Brain microvascular endothelial cell (primary cell): ENCODE results near the gene CAPN12.

Experiments
- DNase-seq: peaks from one replicate; pipeline ENCODE4 v3.0.0-alpha.2; 2020
- H3K27ac ChIP-seq: fragments of 250-450 bp; sonication (Bioruptor Pico); 2 replicates; pipeline ENCODE4 v1.5.1; 2020; ENCODE audit warnings: mild to moderate bottlenecking, moderate library complexity
- H3K27me3 ChIP-seq: fragments of 250-450 bp; sonication (Bioruptor Pico); replicated peaks from 2 replicates; pipeline ENCODE4 v1.5.1; 2020; ENCODE audit warnings: mild to moderate bottlenecking
- H3K36me3 ChIP-seq: fragments of 250-450 bp; sonication (Bioruptor Pico); replicated peaks from 2 replicates; pipeline ENCODE4 v1.5.1; 2020; ENCODE audit warnings: mild to moderate bottlenecking
- H3K4me3 ChIP-seq: 2 replicates; pipeline ENCODE4 v1.5.1; 2011; ENCODE audit warnings: low read depth, mild to moderate bottlenecking, control low read depth, low read length, moderate library complexity
- CTCF ChIP-seq: IDR thresholded peaks from 2 replicates; pipeline ENCODE4 v1.5.1; 2011; ENCODE audit warnings: low read depth, mild to moderate bottlenecking, moderate library complexity, low read length, control low read depth, inconsistent platforms; ENCODE audit errors: missing control alignments
- in situ Hi-C: cut with HindIII; loops from 2 replicates; pipeline ENCODE4 v1.10.0; 2017; ENCODE audit warnings: low sequenced_read_pairs, low pct_ligation_motif_present

The CAPN12 gene

DNA sequence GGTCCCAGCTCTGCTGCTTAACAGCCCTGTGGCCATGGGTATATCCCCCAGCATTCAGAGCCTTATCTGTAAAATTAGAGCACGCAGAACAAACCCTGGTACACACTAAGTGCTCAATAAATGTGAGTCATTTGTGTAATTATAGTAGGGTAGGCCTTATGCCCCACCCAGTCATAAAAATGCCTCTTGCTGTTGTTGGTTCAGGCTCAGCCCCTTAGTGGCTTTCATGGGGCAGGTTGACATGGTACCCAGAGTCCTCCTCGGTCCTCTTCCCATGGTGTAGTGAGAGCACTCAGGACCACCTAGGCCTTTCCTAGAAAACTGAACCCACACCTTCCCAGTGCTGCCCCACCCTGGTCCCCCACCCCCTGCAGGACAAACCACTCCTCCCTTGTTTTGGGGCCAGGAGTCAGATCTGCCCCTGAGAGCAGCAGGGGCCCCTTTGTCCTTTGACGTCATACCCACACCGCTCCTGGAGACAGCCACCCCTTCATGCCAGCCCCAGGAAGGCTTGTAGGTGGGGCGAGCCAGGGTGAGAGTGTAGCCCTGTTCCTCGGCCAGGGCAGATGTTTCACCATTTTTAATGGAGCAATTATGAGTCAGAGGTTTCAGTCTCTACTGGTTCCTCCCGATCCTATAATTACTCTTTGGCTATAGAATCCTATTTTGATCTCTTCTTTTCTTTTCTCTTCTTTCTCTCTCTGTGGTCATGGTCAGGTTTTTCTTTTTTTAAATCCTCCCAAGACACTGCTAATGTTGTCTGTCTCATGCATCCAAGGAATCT, 60.0 kb downstream of the CAPN12 start:
- peak overlapping the region; percentile 90 for H3K27ac ChIP-seq
- TF ChIP-seq CTCF, result peak; percentile 11
- H3K36me3 ChIP-seq, result peaks cover 9% of the 10 kb centered on the region
- in situ Hi-C loops, result no loop called here
- no peaks in the 10 kb centered on the region for H3K27me3 ChIP-seq
- no peak overlapping the region for H3K4me3 ChIP-seq
- peak; percentile 70 for DNase-seq

- Histone ChIP-seq H3K27ac (peak overlapping the region; percentile 90), H3K27me3 (no peaks in the 10 kb centered on the region), H3K4me3 (no peak overlapping the region), H3K36me3 (peaks cover 10% of the 10 kb centered on the region)
- in situ Hi-C loops, result no loop called here
- TF ChIP-seq CTCF, result no peak
- peak; percentile 95 for DNase-seq
Observed at GRCh38 chr19:38683393-38684077, 60.7 kb downstream of the CAPN12 start.

DNA sequence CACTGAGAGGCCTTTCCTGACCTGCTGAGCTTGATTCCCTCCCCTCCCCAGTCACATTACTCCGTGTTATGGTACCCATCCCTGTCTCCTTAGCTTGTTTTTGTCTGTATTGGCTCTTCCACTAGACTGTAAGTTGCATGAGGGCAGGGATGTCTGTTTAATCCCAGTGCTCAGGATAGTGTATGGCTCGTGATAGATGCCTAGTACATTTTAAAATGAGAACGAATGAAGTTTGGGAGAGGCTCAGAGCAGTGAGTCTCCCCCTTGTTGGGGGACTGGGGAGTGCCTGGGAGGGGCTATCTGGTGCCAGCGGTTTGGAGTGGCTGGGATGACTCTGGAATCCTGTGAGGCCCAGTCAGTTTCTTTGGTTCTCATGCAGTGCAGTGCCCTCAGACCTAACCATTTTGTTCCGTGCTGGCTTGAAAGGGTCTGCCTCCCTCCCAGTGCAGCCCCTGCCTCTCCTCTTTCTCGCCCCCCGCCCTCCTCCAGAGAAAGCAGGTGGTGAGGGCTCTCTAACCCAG, 61.3 kb downstream of the CAPN12 start:
- in situ Hi-C loops, result no loop called here
- no peak for DNase-seq
- Histone ChIP-seq H3K27me3 (no peaks in the 10 kb centered on the region), H3K4me3 (no peak overlapping the region), H3K36me3 (peaks cover 14% of the 10 kb centered on the region), H3K27ac (peak overlapping the region; percentile 90)
- no peak for TF ChIP-seq CTCF

DNA sequence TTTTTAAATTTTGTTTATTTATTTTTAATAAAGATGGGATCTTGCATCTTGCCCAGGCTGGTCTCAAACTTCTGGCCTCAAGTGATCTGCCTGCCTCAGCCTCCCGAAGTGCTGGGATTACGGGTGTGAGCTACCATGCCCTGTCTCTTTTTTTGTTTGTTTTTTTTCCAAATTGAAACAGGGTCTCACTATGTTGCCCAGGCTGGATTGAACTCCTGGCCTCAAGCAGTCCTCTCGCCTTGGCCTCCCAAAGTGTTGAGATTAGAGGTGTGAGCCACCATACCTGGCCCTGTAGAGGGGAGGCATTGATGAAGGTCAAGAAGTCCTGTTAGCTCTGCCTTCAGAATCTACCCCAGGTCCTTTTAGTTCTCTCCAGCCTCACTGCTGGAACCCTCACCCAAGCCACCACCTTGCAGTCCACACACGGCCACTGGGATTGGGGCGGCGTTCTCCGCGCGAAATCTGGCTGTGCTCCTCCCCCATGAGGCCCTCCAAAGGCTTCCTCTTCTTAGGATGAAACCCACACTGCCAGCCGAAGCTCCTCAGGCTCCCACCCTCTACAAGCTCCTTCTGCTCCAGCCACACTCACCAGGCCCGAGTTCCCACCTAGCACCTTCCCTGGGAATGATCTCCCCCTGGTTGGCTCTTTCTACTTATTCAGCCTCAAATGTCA, 61.9 kb downstream of the CAPN12 start:
- DNase-seq, result no peak
- peaks cover 19% of the 10 kb centered on the region for H3K36me3 ChIP-seq
- no peak overlapping the region for H3K4me3 ChIP-seq
- in situ Hi-C loops, result no loop called here
- TF ChIP-seq CTCF, result no peak
- no peaks in the 10 kb centered on the region for H3K27me3 ChIP-seq
- H3K27ac ChIP-seq, result no peak overlapping the region
